Fibroblast of lung (primary cell): ENCODE results near the gene BCAR3.

Experiments
- EZH2 ChIP-seq: IDR thresholded peaks from 2 replicates; pipeline ENCODE4 v1.5.1; 2012; ENCODE audit warnings: low read length, control low read depth, mild to moderate bottlenecking; ENCODE audit errors: missing control alignments
- TF ChIP-seq, protein P1 (sequence below), 2 donors: IDR thresholded peaks in 1 of 2; conservative IDR thresholded peaks in 1 of 2; 1 replicate in 1 of 2; 2 replicates in 1 of 2; pipeline ENCODE4 v1.5.1; 2011 to 2012; ENCODE audit warnings: low read length in 2 of 2, control low read depth in 1 of 2, inconsistent platforms in 1 of 2, low read depth in 1 of 2, mild to moderate bottlenecking in 1 of 2

DNA sequence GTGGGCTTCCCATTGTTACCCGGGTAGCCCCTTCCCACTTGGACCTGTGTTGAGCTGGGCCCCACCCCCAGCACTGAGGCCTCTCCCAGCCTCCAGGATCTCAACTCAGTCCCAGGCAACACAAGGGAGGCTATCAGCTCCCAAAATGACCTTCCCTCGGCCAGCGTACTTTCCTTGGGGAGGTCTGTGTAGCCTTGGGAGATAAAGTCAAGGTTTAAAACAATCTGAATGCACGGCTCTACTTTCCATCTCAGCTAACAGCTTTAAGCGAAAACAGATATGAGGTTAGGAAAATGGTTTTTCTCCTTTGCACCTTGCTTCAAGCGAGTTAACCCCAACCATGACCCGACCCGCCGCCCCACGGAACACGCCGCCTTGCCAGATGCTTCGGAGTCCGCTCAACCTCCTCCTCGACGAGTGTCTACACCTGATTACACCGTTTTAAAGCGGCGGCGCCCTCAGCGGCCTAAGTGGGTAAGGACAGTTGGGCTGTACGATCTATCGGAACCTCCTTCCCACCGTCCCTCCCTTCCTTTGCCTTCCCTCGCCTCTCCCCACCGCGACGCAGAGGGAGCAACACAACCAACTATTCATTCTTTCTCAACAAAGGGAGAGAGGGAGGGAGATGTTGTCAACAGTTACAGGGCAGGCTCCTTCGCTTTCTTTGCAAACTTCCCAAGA, 1.1 kb downstream of the BCAR3 start:
- TF ChIP-seq, protein P1, sequence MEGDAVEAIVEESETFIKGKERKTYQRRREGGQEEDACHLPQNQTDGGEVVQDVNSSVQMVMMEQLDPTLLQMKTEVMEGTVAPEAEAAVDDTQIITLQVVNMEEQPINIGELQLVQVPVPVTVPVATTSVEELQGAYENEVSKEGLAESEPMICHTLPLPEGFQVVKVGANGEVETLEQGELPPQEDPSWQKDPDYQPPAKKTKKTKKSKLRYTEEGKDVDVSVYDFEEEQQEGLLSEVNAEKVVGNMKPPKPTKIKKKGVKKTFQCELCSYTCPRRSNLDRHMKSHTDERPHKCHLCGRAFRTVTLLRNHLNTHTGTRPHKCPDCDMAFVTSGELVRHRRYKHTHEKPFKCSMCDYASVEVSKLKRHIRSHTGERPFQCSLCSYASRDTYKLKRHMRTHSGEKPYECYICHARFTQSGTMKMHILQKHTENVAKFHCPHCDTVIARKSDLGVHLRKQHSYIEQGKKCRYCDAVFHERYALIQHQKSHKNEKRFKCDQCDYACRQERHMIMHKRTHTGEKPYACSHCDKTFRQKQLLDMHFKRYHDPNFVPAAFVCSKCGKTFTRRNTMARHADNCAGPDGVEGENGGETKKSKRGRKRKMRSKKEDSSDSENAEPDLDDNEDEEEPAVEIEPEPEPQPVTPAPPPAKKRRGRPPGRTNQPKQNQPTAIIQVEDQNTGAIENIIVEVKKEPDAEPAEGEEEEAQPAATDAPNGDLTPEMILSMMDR (conservative IDR thresholded peaks at IDR 0.05 in 1 of 2, IDR thresholded peaks at IDR 0.05 in 1 of 2; ENCODE audit: low read depth in 1 of 2, low read length in 2 of 2), result peak; percentile 51 to 68
- no peak for TF ChIP-seq EZH2
